CD4-positive, CD25-positive, alpha-beta regulatory T cell (primary cell): Measurements from ENCODE around the gene TMUB1. TPM values are rescaled to one million over a fixed set of nuclear protein-coding genes. Genes with fewer than 3 reads are reported as not detected.

Source experiments
- ATAC-seq, 2 donors: fragments of 150-1000 bp; cut with Tn5 transposase; one replicate each; pipeline ENCODE4 v1.10.0; 2021; ENCODE audit warnings: low read depth in 2 of 2, moderate number of reproducible peaks in 2 of 2, moderate library complexity in 1 of 2
- DNase-seq, 3 donors: peaks; one replicate each; pipeline versions ENCODE4 v3.0.0 to v3.0.0-alpha.2; 2012 to 2022; ENCODE audit warnings: mixed read lengths in 1 of 3
- H3K27ac ChIP-seq: one replicate; pipeline ENCODE4 v1.7.0; 2013; ENCODE audit warnings: mild to moderate bottlenecking, low read length; ENCODE audit not compliant: insufficient read depth, poor library complexity, severe bottlenecking
- H3K27me3 ChIP-seq: one replicate; pipeline ENCODE4 v1.7.0; 2013; ENCODE audit warnings: low read length; ENCODE audit not compliant: control insufficient read depth, insufficient read depth
- H3K36me3 ChIP-seq: one replicate; pipeline ENCODE4 v1.7.0; 2013; ENCODE audit warnings: mild to moderate bottlenecking, low read length, moderate library complexity; ENCODE audit not compliant: control insufficient read depth, insufficient read depth
- H3K4me1 ChIP-seq: 2 replicates; pipeline ENCODE4 v1.7.0; 2013; ENCODE audit warnings: mild to moderate bottlenecking, low read length; ENCODE audit not compliant: insufficient read depth, control insufficient read depth, poor library complexity, severe bottlenecking
- H3K4me3 ChIP-seq: one replicate; pipeline ENCODE4 v1.7.0; 2013; ENCODE audit warnings: low read depth, mild to moderate bottlenecking, low read length, moderate library complexity
- H3K9me3 ChIP-seq, 2 experiments: 1 replicate in 1 of 2; 2 replicates in 1 of 2; pipeline ENCODE4 v1.7.0; 2013; ENCODE audit warnings: low read length in 2 of 2, mild to moderate bottlenecking in 1 of 2, moderate library complexity in 1 of 2; ENCODE audit not compliant: control insufficient read depth in 2 of 2
- H3K27ac Mint-ChIP-seq, 3 donors: one replicate each; pipeline ENCODE4 v1.8.0; 2020 to 2022; ENCODE audit warnings: mild to moderate bottlenecking in 3 of 3, mixed read lengths in 3 of 3, moderate library complexity in 2 of 3
- H3K27me3 Mint-ChIP-seq: one replicate; pipeline ENCODE4 v1.8.0; 2022; ENCODE audit warnings: mild to moderate bottlenecking, mixed read lengths
- H3K36me3 Mint-ChIP-seq: one replicate; pipeline ENCODE4 v1.8.0; 2020; ENCODE audit warnings: mixed read lengths
- H3K4me1 Mint-ChIP-seq, 4 donors: one replicate each; pipeline ENCODE4 v1.8.0; 2020 to 2022; ENCODE audit warnings: mixed read lengths in 4 of 4, mild to moderate bottlenecking in 1 of 4
- H3K4me3 Mint-ChIP-seq, 4 donors: one replicate each; pipeline ENCODE4 v1.8.0; 2020 to 2022; ENCODE audit warnings: mild to moderate bottlenecking in 4 of 4, mixed read lengths in 4 of 4, moderate library complexity in 3 of 4
- H3K9me3 Mint-ChIP-seq, 7 donors: one replicate each; pipeline ENCODE4 v1.8.0; 2020 to 2022; ENCODE audit warnings: mixed read lengths in 7 of 7, mild to moderate bottlenecking in 3 of 7, moderate library complexity in 2 of 7
- polyA plus RNA-seq, 4 donors: library from polyadenylated mRNA; unstranded; fragments of 300-500 nt; fragmentation: Illumina TruSeq; gene quantifications; one replicate each; pipeline ENCODE4 v1.2.3, GENCODE V29; 2021
- total RNA-seq: library from RNA; stranded (reverse); gene quantifications from one replicate; pipeline ENCODE4 v1.2.3, GENCODE V29; 2022

Gene TMUB1
- total and polyA plus RNA-seq, 5 donors from 2014 or later: 41.1 to 54.6 (median 51.3) TPM

DNA sequence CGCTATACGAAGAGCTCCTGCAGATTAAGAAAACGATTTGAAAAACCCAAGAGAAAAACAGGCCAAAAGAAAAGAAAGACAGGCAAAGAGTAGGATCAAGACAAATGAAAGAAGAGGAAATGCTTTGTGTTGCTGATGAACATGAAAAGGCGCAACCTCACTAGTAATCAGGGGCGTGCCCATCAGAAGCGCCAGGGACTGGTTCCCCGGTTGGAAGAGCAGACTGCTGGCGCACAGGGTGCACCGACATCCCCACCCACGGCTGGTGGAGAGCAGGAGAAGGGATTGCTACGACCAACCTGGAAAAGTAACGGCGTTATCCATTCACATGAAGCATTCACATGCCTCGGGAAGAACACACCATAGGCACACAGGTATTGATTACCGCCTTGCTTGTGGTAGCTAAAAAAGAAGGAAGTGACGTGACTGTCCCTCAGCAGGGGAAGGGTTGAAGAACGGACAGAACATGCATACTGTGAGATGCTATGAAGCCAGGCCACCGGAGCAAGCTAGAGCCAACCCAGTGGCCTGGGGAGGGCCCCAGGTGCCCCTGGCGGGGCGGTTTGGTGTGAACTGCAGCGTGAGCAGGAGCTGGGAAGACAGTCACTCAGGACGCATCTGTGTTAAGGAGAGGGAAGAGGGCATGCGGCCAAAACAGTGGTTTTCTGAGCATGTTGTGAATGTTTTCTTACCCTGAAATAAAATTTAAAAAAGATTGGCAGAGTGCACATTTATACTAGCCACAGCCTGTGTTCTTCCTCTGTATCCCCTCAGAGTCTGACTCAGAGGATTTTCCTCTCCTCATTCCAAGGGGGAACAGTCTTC, 21.3 kb upstream of the TMUB1 start:
- DNase-seq: no peak
- Histone ChIP-seq H3K27ac (no peak overlapping the region), H3K4me1 (no peaks in the 10 kb centered on the region), H3K27me3 (no peaks in the 10 kb centered on the region), H3K4me3 (no peak overlapping the region), H3K9me3 (no peaks in the 10 kb centered on the region), H3K36me3 (no peaks in the 10 kb centered on the region)
- ATAC-seq: no peak
- Mint-ChIP-seq H3K4me3 (no peak overlapping the region), H3K36me3 (peaks cover 7% of the 10 kb centered on the region), H3K4me1 (peaks cover 0 to 6% (median 0%) of the 10 kb centered on the region in 4 donors), H3K27ac (peak overlapping the region in 1 of 3 donors; percentile 0), H3K9me3 (no peaks in the 10 kb centered on the region), H3K27me3 (peaks cover 5% of the 10 kb centered on the region)

DNA sequence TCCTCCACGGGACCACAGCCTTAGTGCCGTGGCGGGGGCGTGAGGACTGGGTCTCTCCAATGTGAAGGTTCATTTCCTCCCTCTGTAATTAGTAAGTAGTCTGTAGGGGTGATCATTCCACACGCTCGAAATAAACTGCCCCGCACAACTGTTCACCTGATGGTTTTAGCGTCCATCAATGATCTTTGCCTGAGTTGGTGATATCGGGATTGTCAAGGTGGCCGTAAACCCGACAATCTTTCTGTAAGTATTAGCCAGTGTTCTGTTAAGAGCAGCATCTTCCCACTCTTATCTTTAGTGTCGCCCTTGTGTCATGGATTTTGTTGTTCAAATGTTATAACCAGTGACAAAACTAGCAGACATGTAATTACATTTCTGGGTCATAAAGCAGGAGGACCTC, 20.7 kb upstream of the TMUB1 start:
- no peaks in the 10 kb centered on the region for H3K27me3 ChIP-seq
- ATAC-seq (no peak), DNase-seq (no peak)
- H3K27me3 Mint-ChIP-seq: peaks cover under 1% of the 10 kb centered on the region
- H3K36me3 Mint-ChIP-seq: peaks cover 7% of the 10 kb centered on the region
- H3K9me3 Mint-ChIP-seq: no peaks in the 10 kb centered on the region
- no peak overlapping the region for H3K4me3 ChIP-seq
- H3K36me3 ChIP-seq: no peaks in the 10 kb centered on the region
- H3K27ac Mint-ChIP-seq: no peak overlapping the region
- H3K4me1 Mint-ChIP-seq: peaks cover 0 to 6% (median 0%) of the 10 kb centered on the region in 4 donors
- no peaks in the 10 kb centered on the region for H3K4me1 ChIP-seq
- no peaks in the 10 kb centered on the region for H3K9me3 ChIP-seq
- no peak overlapping the region for H3K4me3 Mint-ChIP-seq
- no peak overlapping the region for H3K27ac ChIP-seq

DNA sequence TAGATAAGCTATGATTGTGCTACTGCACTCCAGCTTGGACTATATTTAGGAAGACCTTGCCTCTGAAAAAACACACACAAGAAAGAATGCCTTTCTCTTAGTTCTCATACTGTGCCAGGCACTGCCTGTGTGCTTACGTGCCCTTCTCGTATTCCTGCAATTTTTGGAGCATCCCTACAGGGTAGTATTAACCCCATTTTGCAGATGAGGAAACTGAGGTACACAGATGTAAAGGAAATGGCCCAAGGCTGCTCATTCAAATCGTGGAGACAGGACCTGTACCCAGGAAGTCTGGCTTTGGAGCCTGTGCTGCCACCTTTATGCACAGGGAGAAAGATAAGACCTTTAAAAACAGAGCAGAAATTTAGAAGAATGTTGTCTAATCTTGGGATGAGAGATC, 19.7 kb upstream of the TMUB1 start:
- Histone ChIP-seq H3K27me3 (no peaks in the 10 kb centered on the region), H3K27ac (no peak overlapping the region), H3K4me3 (no peak overlapping the region), H3K36me3 (no peaks in the 10 kb centered on the region), H3K9me3 (no peaks in the 10 kb centered on the region), H3K4me1 (no peaks in the 10 kb centered on the region)
- peaks cover 0 to 6% (median 0%) of the 10 kb centered on the region in 4 donors for H3K4me1 Mint-ChIP-seq
- H3K4me3 Mint-ChIP-seq: no peak overlapping the region
- DNase-seq (no peak), ATAC-seq (no peak)
- no peaks in the 10 kb centered on the region for H3K27me3 Mint-ChIP-seq
- no peak overlapping the region for H3K27ac Mint-ChIP-seq
- H3K36me3 Mint-ChIP-seq: peaks cover 7% of the 10 kb centered on the region
- no peaks in the 10 kb centered on the region for H3K9me3 Mint-ChIP-seq

DNA sequence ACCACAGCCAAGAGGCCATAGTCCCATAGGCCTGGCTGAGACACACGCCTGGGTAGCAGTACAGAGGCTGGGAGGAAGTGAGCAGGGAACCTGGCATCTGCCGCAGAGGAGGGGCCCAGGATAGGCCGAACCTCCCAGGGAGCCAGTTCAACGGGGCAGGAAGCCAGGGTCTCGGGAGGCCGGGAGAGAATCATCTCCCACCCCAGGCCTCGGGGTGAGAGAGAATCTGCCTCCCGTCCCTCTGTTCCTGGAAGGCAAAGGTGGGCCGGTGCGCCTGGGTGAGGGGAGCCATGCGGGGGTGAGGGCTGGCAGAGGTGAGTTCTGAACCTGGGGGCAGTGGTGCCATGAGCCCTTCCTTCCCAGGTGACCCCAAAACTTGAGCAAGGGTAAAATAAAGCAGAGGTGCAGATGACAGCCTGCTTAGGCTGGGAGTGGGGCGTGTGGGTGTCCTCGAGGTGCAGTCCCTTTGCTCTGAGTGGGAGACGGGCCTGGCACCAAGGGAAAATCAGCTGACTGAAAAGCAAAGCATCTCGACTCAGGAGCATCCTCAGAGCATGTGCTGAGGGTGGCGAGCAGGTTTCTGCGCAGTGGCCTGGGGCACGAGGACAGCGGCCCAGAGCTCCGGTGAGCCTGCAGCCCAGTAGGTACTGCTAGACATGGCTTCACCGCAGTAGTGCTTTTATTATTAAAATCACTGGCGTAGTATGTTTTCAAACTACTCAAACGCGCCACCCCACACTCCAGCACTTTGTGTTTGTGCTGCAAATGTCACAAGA, 18.5 kb upstream of the TMUB1 start:
- H3K4me1 Mint-ChIP-seq: peaks cover 0 to 6% (median 0%) of the 10 kb centered on the region in 4 donors
- Histone ChIP-seq H3K4me3 (no peak overlapping the region), H3K9me3 (no peaks in the 10 kb centered on the region), H3K27ac (no peak overlapping the region), H3K27me3 (no peaks in the 10 kb centered on the region), H3K36me3 (no peaks in the 10 kb centered on the region), H3K4me1 (no peaks in the 10 kb centered on the region)
- no peaks in the 10 kb centered on the region for H3K9me3 Mint-ChIP-seq
- peaks cover 7% of the 10 kb centered on the region for H3K36me3 Mint-ChIP-seq
- no peak overlapping the region for H3K27ac Mint-ChIP-seq
- no peaks in the 10 kb centered on the region for H3K27me3 Mint-ChIP-seq
- peak overlapping the region in 1 of 4 donors; percentile 61 for H3K4me3 Mint-ChIP-seq
- DNase-seq (no peak), ATAC-seq (no peak)

DNA sequence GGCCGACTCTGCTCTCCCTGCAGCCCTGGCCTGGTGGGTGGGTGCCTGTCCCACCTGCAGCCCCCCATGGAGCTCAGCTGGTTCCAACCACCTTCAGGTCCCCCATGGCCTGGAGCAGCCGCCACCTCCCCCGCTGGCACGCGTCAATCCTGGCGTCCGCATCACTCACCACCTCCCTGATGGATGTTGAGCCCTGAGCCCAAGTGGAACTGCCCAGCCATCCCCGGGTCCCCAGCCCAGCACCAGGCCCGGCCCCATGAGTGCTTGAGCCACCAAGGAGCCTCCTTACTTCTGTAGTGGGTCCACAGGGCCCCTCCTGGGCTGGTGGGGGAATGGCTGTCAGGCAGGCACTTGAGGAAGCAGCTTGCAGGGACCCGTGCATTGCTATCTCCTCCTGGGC, 17.6 kb upstream of the TMUB1 start:
- DNase-seq (no peak), ATAC-seq (no peak)
- H3K27ac Mint-ChIP-seq: no peak overlapping the region
- Histone ChIP-seq H3K36me3 (no peaks in the 10 kb centered on the region), H3K27me3 (no peaks in the 10 kb centered on the region), H3K27ac (no peak overlapping the region), H3K4me3 (no peak overlapping the region), H3K9me3 (no peaks in the 10 kb centered on the region), H3K4me1 (no peaks in the 10 kb centered on the region)
- peaks cover 0 to 6% (median under 1%) of the 10 kb centered on the region in 4 donors for H3K4me1 Mint-ChIP-seq
- no peak overlapping the region for H3K4me3 Mint-ChIP-seq
- H3K9me3 Mint-ChIP-seq: no peaks in the 10 kb centered on the region
- no peaks in the 10 kb centered on the region for H3K27me3 Mint-ChIP-seq
- H3K36me3 Mint-ChIP-seq: peaks cover 7% of the 10 kb centered on the region

DNA sequence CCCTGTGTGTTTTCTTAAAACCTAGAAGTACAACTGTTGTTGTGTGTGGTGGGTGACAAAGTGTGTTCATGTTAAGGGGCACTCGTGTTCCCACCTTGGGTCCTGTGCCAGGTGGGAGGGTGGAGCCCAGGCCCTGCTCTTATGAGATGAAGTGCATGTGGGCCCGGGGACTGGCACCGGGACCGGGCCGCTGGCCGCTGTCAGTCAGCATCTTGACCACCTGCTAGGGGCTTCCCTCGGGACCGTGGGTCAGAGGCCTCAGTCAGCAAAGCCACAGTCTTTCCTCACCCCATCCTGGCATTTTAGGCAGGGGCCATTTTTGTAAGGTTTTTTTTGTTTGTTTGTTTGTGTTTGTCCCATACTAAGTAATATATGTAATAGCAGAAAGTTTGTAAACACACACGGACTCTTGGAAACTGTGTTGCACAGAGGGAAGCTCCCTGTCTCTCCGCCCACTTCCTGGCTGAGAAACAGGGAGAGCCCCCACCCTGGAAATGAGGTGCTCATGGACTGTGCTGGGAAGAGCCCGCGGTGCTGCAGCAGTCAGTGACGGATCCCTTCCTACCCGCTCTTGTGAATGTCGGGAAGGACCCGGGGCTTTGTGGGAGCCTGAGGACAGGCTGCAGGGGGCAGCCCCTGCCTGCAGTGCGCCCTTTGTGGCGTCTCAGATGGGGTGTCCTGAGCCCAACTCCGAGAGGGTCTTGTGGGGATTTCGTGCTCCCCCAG, 16.4 kb upstream of the TMUB1 start:
- Mint-ChIP-seq H3K4me3 (no peak overlapping the region), H3K4me1 (peaks cover 0 to 6% (median 1%) of the 10 kb centered on the region in 4 donors), H3K27ac (no peak overlapping the region), H3K9me3 (no peaks in the 10 kb centered on the region), H3K36me3 (peaks cover 5% of the 10 kb centered on the region), H3K27me3 (no peaks in the 10 kb centered on the region)
- no peak overlapping the region for H3K27ac ChIP-seq
- no peaks in the 10 kb centered on the region for H3K36me3 ChIP-seq
- H3K27me3 ChIP-seq: no peaks in the 10 kb centered on the region
- ATAC-seq (no peak), DNase-seq (no peak)
- H3K4me1 ChIP-seq: no peaks in the 10 kb centered on the region
- no peaks in the 10 kb centered on the region for H3K9me3 ChIP-seq
- no peak overlapping the region for H3K4me3 ChIP-seq

DNA sequence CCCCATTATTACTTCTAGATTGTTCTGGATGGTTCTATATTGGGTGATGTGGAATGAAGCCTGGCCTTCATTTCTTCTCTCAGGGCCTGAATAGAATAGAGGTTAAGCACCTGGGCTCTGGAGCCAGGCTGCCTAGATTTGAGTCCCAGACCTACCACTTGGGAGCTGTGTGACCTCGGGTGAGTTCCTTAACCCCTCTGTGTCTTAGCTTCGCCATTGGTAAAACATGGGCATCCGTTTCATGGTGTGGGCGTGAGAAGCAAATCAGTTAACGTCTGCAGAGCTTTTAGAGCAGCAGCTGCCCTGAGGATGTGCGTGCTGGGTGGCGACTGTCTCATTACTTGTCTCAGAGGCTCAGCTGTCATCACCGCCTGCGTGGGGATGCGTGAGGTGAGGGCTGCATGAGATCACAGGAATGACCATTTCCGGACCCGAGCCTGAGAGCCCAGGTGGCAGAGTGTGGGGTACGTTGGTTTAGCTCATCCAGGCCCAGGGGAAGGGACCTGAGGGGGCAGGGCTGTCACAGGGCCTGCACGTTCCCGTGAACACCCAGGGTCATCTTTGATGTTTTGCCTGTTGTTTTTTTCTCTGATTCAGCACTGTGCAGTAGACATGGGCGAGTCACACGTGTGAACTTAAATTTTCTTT, 12.7 kb upstream of the TMUB1 start:
- Histone ChIP-seq H3K4me3 (no peak overlapping the region), H3K9me3 (no peaks in the 10 kb centered on the region), H3K4me1 (no peaks in the 10 kb centered on the region), H3K36me3 (no peaks in the 10 kb centered on the region), H3K27ac (no peak overlapping the region), H3K27me3 (no peaks in the 10 kb centered on the region)
- ATAC-seq (no peak), DNase-seq (no peak)
- Mint-ChIP-seq H3K9me3 (no peaks in the 10 kb centered on the region), H3K4me3 (no peak overlapping the region), H3K36me3 (no peaks in the 10 kb centered on the region), H3K27me3 (peaks cover 9% of the 10 kb centered on the region), H3K4me1 (peaks cover 0 to 14% (median 0%) of the 10 kb centered on the region in 4 donors), H3K27ac (no peak overlapping the region)
